Cardiac ventricle fibroblast (primary cell): Measurements from ENCODE around the gene ALDH2. TPM values are rescaled to one million over a fixed set of nuclear protein-coding genes. Genes with fewer than 3 reads are reported as not detected.

Source experiments
- total RNA-seq: library from RNA; depleted of rRNA; stranded (reverse); fragments of >200 nt; gene quantifications from 2 replicates; pipeline ENCODE4 v1.2.3, GENCODE V29; 2015

Gene ALDH2
- 36.0 and 51.7 TPM in 2 replicates for total RNA-seq

DNA sequence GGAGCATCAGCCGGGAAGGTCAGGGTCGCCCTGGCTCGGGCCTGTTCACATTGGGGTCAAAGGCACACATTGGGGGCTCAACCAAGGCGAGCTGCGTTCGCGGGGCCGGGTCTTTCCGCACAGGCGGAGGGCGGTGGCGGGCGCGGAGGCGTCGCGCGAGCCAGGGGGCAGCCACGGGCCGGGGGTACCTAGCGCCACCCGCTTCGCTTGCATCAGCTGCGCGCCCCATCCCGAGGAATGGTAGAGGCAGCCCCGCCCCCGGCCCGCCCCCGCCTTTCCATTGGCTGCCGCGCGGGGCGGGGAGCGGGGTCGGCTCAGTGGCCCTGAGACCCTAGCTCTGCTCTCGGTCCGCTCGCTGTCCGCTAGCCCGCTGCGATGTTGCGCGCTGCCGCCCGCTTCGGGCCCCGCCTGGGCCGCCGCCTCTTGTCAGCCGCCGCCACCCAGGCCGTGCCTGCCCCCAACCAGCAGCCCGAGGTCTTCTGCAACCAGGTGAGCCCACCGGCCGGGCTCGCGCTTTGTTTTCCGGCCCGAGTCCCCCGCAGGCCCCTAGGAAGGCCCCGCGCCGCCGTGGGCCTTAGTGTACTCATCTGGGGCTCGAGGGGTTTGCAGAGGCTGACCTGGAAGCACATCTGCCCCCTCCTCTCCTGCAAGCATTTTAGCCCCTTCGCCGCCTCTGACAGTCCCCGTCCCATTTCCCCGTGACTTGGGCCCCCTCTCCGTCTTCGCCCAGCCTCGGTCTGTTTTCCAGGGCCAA is at the start of gene ALDH2:
TSS of gene ALDH2 (plus strand) at position 326 of the 754 bp plus-strand sequence. CDS start at position 376, 50 bp downstream.

DNA sequence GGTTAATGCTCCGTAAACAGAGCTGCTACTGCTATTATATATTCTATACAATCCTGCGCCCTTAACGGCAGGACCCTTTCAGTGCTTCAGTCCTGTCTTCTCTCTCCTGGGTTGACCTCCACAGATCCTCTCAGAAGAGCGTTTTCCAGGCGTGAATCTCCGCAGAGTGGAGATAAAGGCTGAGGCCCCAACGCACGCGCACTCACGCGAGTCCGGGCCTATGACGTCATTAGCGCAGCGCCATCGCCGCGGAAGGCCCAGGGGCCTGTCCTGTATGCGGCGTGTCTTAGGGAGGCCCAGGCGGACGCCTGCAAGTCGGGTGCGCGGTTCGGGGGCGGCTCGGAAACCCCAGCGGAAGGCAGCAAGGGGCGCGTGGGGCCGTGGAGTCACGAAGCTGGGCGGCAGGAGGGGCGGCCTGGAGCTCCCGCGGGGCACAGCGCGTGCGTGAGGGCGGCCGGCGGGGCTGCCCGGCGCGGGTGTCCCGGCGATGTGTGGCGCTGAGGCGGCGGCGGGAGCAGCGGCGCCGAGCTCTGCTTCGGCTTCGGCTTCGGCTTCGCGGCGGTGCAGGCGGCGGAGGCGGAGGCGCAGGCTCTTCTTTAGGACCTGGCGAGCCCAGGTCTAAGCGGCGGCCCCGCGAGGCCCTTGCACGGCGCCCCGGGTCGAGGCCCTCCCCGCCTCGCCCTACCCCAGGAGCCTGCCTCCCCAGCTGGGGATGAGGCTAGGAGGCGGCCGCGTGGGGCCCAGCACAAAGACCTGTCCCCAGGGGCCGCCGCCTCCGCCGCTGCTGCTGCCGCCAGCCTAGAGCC is 75.2 kb downstream of the ALDH2 start, which contains the start of gene MAPKAPK5:
TSS of gene MAPKAPK5 (plus strand) at position 479 of the 806 bp plus-strand sequence. CDS start 506 bp downstream, outside the sequence.

Other genes with a start within 250 kb of the ALDH2 start
- 23.8 and 29.3 TPM in 2 replicates for gene ATXN2, start 167.6 kb upstream of the ALDH2 start, total RNA-seq
- 10.3 and 12.5 TPM in 2 replicates for gene BRAP, start 81.0 kb upstream of the ALDH2 start, total RNA-seq
- gene ACAD10, start 80.9 kb upstream of the ALDH2 start, total RNA-seq, result 21.3 and 27.0 TPM in 2 replicates
- 22.2 and 29.2 TPM in 2 replicates for gene MAPKAPK5, start 75.3 kb downstream of the ALDH2 start, total RNA-seq
- 3.9 and 8.5 TPM in 2 replicates for gene TMEM116, start 246.2 kb downstream of the ALDH2 start, total RNA-seq
- gene ERP29, start 246.5 kb downstream of the ALDH2 start, total RNA-seq, result 56.0 and 58.0 TPM in 2 replicates